Measurements from ENCODE around the gene COG2.

Gene COG2

GRCh38 chr1:230627767-230628166 lies 14.5 kb upstream of the COG2 start:
- no peak overlapping the region for H2AK5ac ChIP-seq (ENCODE audit: low read length)
- H3K4me1 ChIP-seq (ENCODE audit: control insufficient read depth, low read depth, low read length): no peaks in the 10 kb centered on the region
- no peak overlapping the region for H2BK15ac ChIP-seq (replicated peaks; ENCODE audit: low read depth)
- no peak overlapping the region for H2BK5ac ChIP-seq (ENCODE audit: low read length)
- H3K27me3 ChIP-seq (ENCODE audit: insufficient read depth, low read length, poor library complexity): no peaks in the 10 kb centered on the region
- H3K79me1 ChIP-seq (ENCODE audit: low read length): no peaks in the 10 kb centered on the region
- WGBS (ENCODE audit: extremely low coverage, insufficient coverage, low lambda C conversion rate): no CpG with 5 or more reads among the region's 2 CpGs
- DNase-seq: no peak
- H3K23ac ChIP-seq (ENCODE audit: low read length): no peak overlapping the region
- H3K9ac ChIP-seq (ENCODE audit: low read length): no peak overlapping the region
- H3K56ac ChIP-seq (ENCODE audit: low read length): no peak overlapping the region
- no peak overlapping the region for H3K27ac ChIP-seq (ENCODE audit: low read depth, low read length)
- H4K8ac ChIP-seq (ENCODE audit: low read depth, low read length): no peak overlapping the region
- H3K36me3 ChIP-seq (ENCODE audit: control insufficient read depth, insufficient read depth, low read length): no peaks in the 10 kb centered on the region
- no peaks in the 10 kb centered on the region for H3K79me2 ChIP-seq (ENCODE audit: control insufficient read depth, insufficient read depth, low read length)
- H3K4me2 ChIP-seq (ENCODE audit: low read length): no peak overlapping the region
- H3K4me3 ChIP-seq (ENCODE audit: low read length): no peak overlapping the region
- no peak overlapping the region for H3K18ac ChIP-seq (ENCODE audit: low read length)
- H4K5ac ChIP-seq (ENCODE audit: low read length): no peak overlapping the region
- no peak overlapping the region for H2BK120ac ChIP-seq (ENCODE audit: low read depth, low read length)
- H3K4ac ChIP-seq (ENCODE audit: low read depth, low read length): no peak overlapping the region

- no peak overlapping the region for H2AK5ac ChIP-seq (ENCODE audit: low read length)
- no peak overlapping the region for H3K4me2 ChIP-seq (ENCODE audit: low read length)
- no peaks in the 10 kb centered on the region for H3K79me1 ChIP-seq (ENCODE audit: low read length)
- peak; percentile 11 for DNase-seq
- H3K36me3 ChIP-seq (ENCODE audit: control insufficient read depth, insufficient read depth, low read length): no peaks in the 10 kb centered on the region
- H4K8ac ChIP-seq (ENCODE audit: low read depth, low read length): no peak overlapping the region
- no peak overlapping the region for H2BK15ac ChIP-seq (replicated peaks; ENCODE audit: low read depth)
- no peak overlapping the region for H3K23ac ChIP-seq (ENCODE audit: low read length)
- H4K5ac ChIP-seq (ENCODE audit: low read length): no peak overlapping the region
- no peaks in the 10 kb centered on the region for H3K27me3 ChIP-seq (ENCODE audit: insufficient read depth, low read length, poor library complexity)
- no peaks in the 10 kb centered on the region for H3K4me1 ChIP-seq (ENCODE audit: control insufficient read depth, low read depth, low read length)
- H3K79me2 ChIP-seq (ENCODE audit: control insufficient read depth, insufficient read depth, low read length): no peaks in the 10 kb centered on the region
- H3K27ac ChIP-seq (ENCODE audit: low read depth, low read length): no peak overlapping the region
- H3K18ac ChIP-seq (ENCODE audit: low read length): no peak overlapping the region
- H2BK120ac ChIP-seq (ENCODE audit: low read depth, low read length): no peak overlapping the region
- H3K4me3 ChIP-seq (ENCODE audit: low read length): no peak overlapping the region
- H2BK5ac ChIP-seq (ENCODE audit: low read length): no peak overlapping the region
- H3K9ac ChIP-seq (ENCODE audit: low read length): no peak overlapping the region
- no peak overlapping the region for H3K56ac ChIP-seq (ENCODE audit: low read length)
- H3K4ac ChIP-seq (ENCODE audit: low read depth, low read length): no peak overlapping the region
Observed at GRCh38 chr1:230629511-230629910, 12.8 kb upstream of the COG2 start.

DNA sequence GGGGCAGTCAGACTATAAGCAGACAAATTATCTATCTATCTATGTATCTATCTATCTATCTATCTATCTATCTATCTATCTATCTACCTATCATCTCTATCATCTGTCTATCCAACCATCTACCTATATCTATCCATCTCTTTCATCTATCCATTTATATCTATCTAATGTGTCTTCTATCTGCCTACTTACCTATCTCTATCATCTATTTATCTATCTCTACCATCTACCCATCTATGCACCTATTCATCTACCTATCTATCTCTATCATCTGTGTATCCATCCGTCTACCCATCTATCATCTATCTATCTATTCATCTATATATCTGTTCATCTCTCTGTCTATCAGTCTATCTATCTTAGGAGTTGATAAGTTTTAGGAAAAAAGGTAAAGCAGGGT lies 10.8 kb upstream of the COG2 start:
- H3K79me2 ChIP-seq (ENCODE audit: control insufficient read depth, insufficient read depth, low read length): no peaks in the 10 kb centered on the region
- no peak overlapping the region for H4K5ac ChIP-seq (ENCODE audit: low read length)
- H3K9ac ChIP-seq (ENCODE audit: low read length): no peak overlapping the region
- no peak overlapping the region for H3K56ac ChIP-seq (ENCODE audit: low read length)
- no peak for DNase-seq
- no peak overlapping the region for H3K23ac ChIP-seq (ENCODE audit: low read length)
- H3K36me3 ChIP-seq (ENCODE audit: control insufficient read depth, insufficient read depth, low read length): no peaks in the 10 kb centered on the region
- no peaks in the 10 kb centered on the region for H3K4me1 ChIP-seq (ENCODE audit: control insufficient read depth, low read depth, low read length)
- no peak overlapping the region for H3K18ac ChIP-seq (ENCODE audit: low read length)
- H2BK15ac ChIP-seq (replicated peaks; ENCODE audit: low read depth): no peak overlapping the region
- no peak overlapping the region for H2BK5ac ChIP-seq (ENCODE audit: low read length)
- H4K8ac ChIP-seq (ENCODE audit: low read depth, low read length): no peak overlapping the region
- H2BK120ac ChIP-seq (ENCODE audit: low read depth, low read length): no peak overlapping the region
- H3K4ac ChIP-seq (ENCODE audit: low read depth, low read length): no peak overlapping the region
- WGBS (ENCODE audit: extremely low coverage, insufficient coverage, low lambda C conversion rate): 100% methylated on average over 1 of the region's 1 CpG
- no peak overlapping the region for H3K4me3 ChIP-seq (ENCODE audit: low read length)
- H3K27ac ChIP-seq (ENCODE audit: low read depth, low read length): no peak overlapping the region
- no peak overlapping the region for H2AK5ac ChIP-seq (ENCODE audit: low read length)
- no peak overlapping the region for H3K4me2 ChIP-seq (ENCODE audit: low read length)
- H3K27me3 ChIP-seq (ENCODE audit: insufficient read depth, low read length, poor library complexity): no peaks in the 10 kb centered on the region
- no peaks in the 10 kb centered on the region for H3K79me1 ChIP-seq (ENCODE audit: low read length)

DNA sequence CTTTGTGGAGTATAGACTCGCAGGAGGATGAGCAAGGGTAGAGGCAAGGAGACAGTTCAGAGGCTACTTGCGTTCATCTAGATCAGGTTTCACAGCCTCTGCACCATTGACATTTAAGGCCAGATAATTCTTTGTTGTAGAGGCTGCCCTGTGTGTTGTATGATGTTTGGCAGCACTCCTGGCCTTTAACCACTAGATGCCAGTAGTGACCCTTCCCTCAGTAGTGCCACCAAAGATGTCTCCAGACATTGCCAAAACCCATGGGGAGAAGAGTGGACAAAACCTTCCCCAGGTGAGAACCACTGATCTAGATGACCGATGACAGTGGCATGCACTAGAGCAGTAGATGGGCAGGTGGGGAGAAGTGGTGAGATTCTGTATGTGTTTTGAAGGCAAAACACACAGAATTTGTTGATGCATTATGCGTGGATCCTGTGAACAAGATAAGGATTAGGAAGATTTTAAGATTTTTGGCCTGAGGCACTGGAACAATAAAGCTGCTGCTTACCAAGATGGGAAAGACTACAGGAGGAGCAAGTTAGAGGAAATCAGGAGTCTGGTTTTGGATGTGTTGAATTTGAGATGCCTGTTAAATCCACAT lies 9.9 kb upstream of the COG2 start:
- H3K4me2 ChIP-seq (ENCODE audit: low read length): no peak overlapping the region
- H3K27me3 ChIP-seq (ENCODE audit: insufficient read depth, low read length, poor library complexity): no peaks in the 10 kb centered on the region
- H3K18ac ChIP-seq (ENCODE audit: low read length): no peak overlapping the region
- no peaks in the 10 kb centered on the region for H3K4me1 ChIP-seq (ENCODE audit: control insufficient read depth, low read depth, low read length)
- H3K9ac ChIP-seq (ENCODE audit: low read length): no peak overlapping the region
- no peak overlapping the region for H3K4ac ChIP-seq (ENCODE audit: low read depth, low read length)
- H3K79me2 ChIP-seq (ENCODE audit: control insufficient read depth, insufficient read depth, low read length): no peaks in the 10 kb centered on the region
- no peak overlapping the region for H3K4me3 ChIP-seq (ENCODE audit: low read length)
- H3K27ac ChIP-seq (ENCODE audit: low read depth, low read length): no peak overlapping the region
- H2BK15ac ChIP-seq (replicated peaks; ENCODE audit: low read depth): no peak overlapping the region
- no peak overlapping the region for H2AK5ac ChIP-seq (ENCODE audit: low read length)
- H3K36me3 ChIP-seq (ENCODE audit: control insufficient read depth, insufficient read depth, low read length): no peaks in the 10 kb centered on the region
- no peak overlapping the region for H2BK120ac ChIP-seq (ENCODE audit: low read depth, low read length)
- no peak overlapping the region for H4K8ac ChIP-seq (ENCODE audit: low read depth, low read length)
- H3K79me1 ChIP-seq (ENCODE audit: low read length): no peaks in the 10 kb centered on the region
- H4K5ac ChIP-seq (ENCODE audit: low read length): no peak overlapping the region
- peak; percentile 83 for DNase-seq
- no peak overlapping the region for H3K56ac ChIP-seq (ENCODE audit: low read length)
- WGBS (ENCODE audit: extremely low coverage, insufficient coverage, low lambda C conversion rate): no CpG with 5 or more reads among the region's 4 CpGs
- no peak overlapping the region for H3K23ac ChIP-seq (ENCODE audit: low read length)
- H2BK5ac ChIP-seq (ENCODE audit: low read length): no peak overlapping the region

- no peak overlapping the region for H4K5ac ChIP-seq (ENCODE audit: low read length)
- H4K8ac ChIP-seq (ENCODE audit: low read depth, low read length): no peak overlapping the region
- no peak overlapping the region for H2BK15ac ChIP-seq (replicated peaks; ENCODE audit: low read depth)
- no peaks in the 10 kb centered on the region for H3K4me1 ChIP-seq (ENCODE audit: control insufficient read depth, low read depth, low read length)
- H2AK5ac ChIP-seq (ENCODE audit: low read length): no peak overlapping the region
- no CpG with 5 or more reads among the region's 2 CpGs for WGBS (ENCODE audit: extremely low coverage, insufficient coverage, low lambda C conversion rate)
- no peak overlapping the region for H3K56ac ChIP-seq (ENCODE audit: low read length)
- no peaks in the 10 kb centered on the region for H3K27me3 ChIP-seq (ENCODE audit: insufficient read depth, low read length, poor library complexity)
- H3K27ac ChIP-seq (ENCODE audit: low read depth, low read length): no peak overlapping the region
- no peak overlapping the region for H3K9ac ChIP-seq (ENCODE audit: low read length)
- no peak overlapping the region for H3K18ac ChIP-seq (ENCODE audit: low read length)
- no peak overlapping the region for H2BK5ac ChIP-seq (ENCODE audit: low read length)
- H3K79me2 ChIP-seq (ENCODE audit: control insufficient read depth, insufficient read depth, low read length): no peaks in the 10 kb centered on the region
- no peak overlapping the region for H2BK120ac ChIP-seq (ENCODE audit: low read depth, low read length)
- H3K4me2 ChIP-seq (ENCODE audit: low read length): no peak overlapping the region
- no peak overlapping the region for H3K4me3 ChIP-seq (ENCODE audit: low read length)
- H3K36me3 ChIP-seq (ENCODE audit: control insufficient read depth, insufficient read depth, low read length): no peaks in the 10 kb centered on the region
- no peak for DNase-seq
- H3K23ac ChIP-seq (ENCODE audit: low read length): no peak overlapping the region
- no peak overlapping the region for H3K4ac ChIP-seq (ENCODE audit: low read depth, low read length)
- no peaks in the 10 kb centered on the region for H3K79me1 ChIP-seq (ENCODE audit: low read length)
Observed at GRCh38 chr1:230633469-230633868, 8.8 kb upstream of the COG2 start.

- DNase-seq: no peak
- Histone ChIP-seq H2AK5ac (ENCODE audit: low read length) (no peak overlapping the region), H3K23ac (ENCODE audit: low read length) (no peak overlapping the region), H2BK15ac (replicated peaks; ENCODE audit: low read depth) (no peak overlapping the region), H3K4me2 (ENCODE audit: low read length) (no peak overlapping the region), H2BK5ac (ENCODE audit: low read length) (no peak overlapping the region), H3K18ac (ENCODE audit: low read length) (no peak overlapping the region), H2BK120ac (ENCODE audit: low read depth, low read length) (no peak overlapping the region), H3K4ac (ENCODE audit: low read depth, low read length) (no peak overlapping the region), H3K27ac (ENCODE audit: low read depth, low read length) (no peak overlapping the region), H3K9ac (ENCODE audit: low read length) (no peak overlapping the region), H3K27me3 (ENCODE audit: insufficient read depth, low read length, poor library complexity) (no peaks in the 10 kb centered on the region), H4K5ac (ENCODE audit: low read length) (no peak overlapping the region), H4K8ac (ENCODE audit: low read depth, low read length) (no peak overlapping the region), H3K4me3 (ENCODE audit: low read length) (no peak overlapping the region), H3K56ac (ENCODE audit: low read length) (no peak overlapping the region), H3K4me1 (ENCODE audit: control insufficient read depth, low read depth, low read length) (no peaks in the 10 kb centered on the region), H3K79me2 (ENCODE audit: control insufficient read depth, insufficient read depth, low read length) (no peaks in the 10 kb centered on the region), H3K79me1 (ENCODE audit: low read length) (no peaks in the 10 kb centered on the region), H3K36me3 (ENCODE audit: control insufficient read depth, insufficient read depth, low read length) (no peaks in the 10 kb centered on the region)
- no CpG with 5 or more reads among the region's 5 CpGs for WGBS (ENCODE audit: extremely low coverage, insufficient coverage, low lambda C conversion rate)
Observed at GRCh38 chr1:230634384-230634783, 7.9 kb upstream of the COG2 start.
